H1 (cell line): ENCODE data around the gene ERO1B. TPM values are rescaled to one million over a fixed set of nuclear protein-coding genes. Genes with fewer than 3 reads are reported as not detected.

ENCODE experiments used
- CHD7 ChIP-seq: fragments of 300-600 bp; sonication (generic); IDR thresholded peaks from 2 replicates; pipeline ENCODE4 v1.7.1; 2012; ENCODE audit warnings: low read length, moderate library complexity, mild to moderate bottlenecking, inconsistent platforms; ENCODE audit not compliant: insufficient replicate concordance
- polyA plus RNA-seq, 7 experiments: library from polyadenylated mRNA; depleted of rRNA in 3 of 7; stranded (reverse) in 5 of 7; unstranded in 2 of 7; fragments of >200 nt in 5 of 7; fragments of 200-250 nt in 2 of 7; gene quantifications; 1 replicate in 5 of 7; 2 replicates in 1 of 7; 4 replicates in 1 of 7; pipeline versions ENCODE4 v1.2.1 to v1.2.3, GENCODE V29; 2011 to 2013; ENCODE audit warnings: missing spikeins in 2 of 7, mixed read lengths in 2 of 7
- total RNA-seq: library from RNA; stranded (reverse); fragmentation: NEBNext Ultra II Directional; extraction: Animal tissue kit (Norgen Biotek cat#: 25700); gene quantifications from 2 replicates; pipeline ENCODE4 v1.2.1, GENCODE V29; 2021

The ERO1B gene
- total and polyA plus RNA-seq, 2 of the 8 experiments (the other 6 are each of a cell fraction or from before 2014, with no cell fraction given): 0.74 to 5.6 TPM

DNA sequence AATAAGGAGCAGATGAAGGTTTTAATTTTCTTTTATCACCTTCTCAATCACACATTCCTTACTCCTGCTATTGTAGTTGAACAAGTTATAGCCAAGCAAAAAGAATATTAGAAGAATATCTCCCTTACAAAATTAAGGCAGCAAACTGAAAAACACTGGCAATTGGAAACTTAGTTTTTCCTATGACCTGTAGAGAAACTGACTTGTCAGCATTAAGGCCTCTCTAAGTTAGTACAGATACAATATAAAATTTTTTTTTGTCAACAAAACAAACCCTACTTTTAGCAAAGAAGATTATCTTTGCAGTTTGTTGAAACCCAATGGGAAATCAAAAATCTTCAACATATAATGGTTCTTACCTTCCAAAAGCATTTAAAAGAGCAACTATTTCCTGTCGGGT lies 61.3 kb downstream of the ERO1B start (continued):
- TF ChIP-seq CHD7: no peak
